SU-DHL-6 (cell line): ENCODE results near the gene CAPSL.
"Not testable (repeated sequence)": the region's sequence is repeated elsewhere in the genome, so short reads cannot be mapped to it uniquely, and the experiment has no call there.

Experiments
- H2AFZ ChIP-seq: fragments of 200-600 bp; sonication (generic); 2 replicates; pipeline ENCODE4 v1.6.1; 2014; ENCODE audit warnings: low read depth, mild to moderate bottlenecking, moderate library complexity, mixed read lengths, antibody characterized with exemption, low read length; ENCODE audit not compliant: severe bottlenecking
- H3F3A ChIP-seq: fragments of 200-600 bp; shearing (Covaris generic); 2 replicates; pipeline ENCODE4 v1.6.0; 2016; ENCODE audit warnings: antibody characterized with exemption, mild to moderate bottlenecking; ENCODE audit not compliant: insufficient read depth
- H3K27ac ChIP-seq: fragments of 200-600 bp; sonication (generic); 2 replicates; pipeline ENCODE4 v1.5.1; 2016; ENCODE audit warnings: low read depth, mild to moderate bottlenecking, low read length, moderate library complexity, mixed read lengths
- H3K27me3 ChIP-seq: fragments of 200-600 bp; sonication (generic), shearing (Covaris generic); 2 replicates; pipeline ENCODE4 v1.6.0; 2014; ENCODE audit warnings: mild to moderate bottlenecking, low read length
- H3K36me3 ChIP-seq: fragments of 200-600 bp; sonication (generic); 2 replicates; pipeline ENCODE4 v1.6.1; 2014; ENCODE audit warnings: mild to moderate bottlenecking, low read length, mixed read lengths
- H3K4me2 ChIP-seq: fragments of 300-600, 200-600 bp; shearing (Covaris generic), sonication (generic); 2 replicates; pipeline ENCODE4 v1.6.0; 2014; ENCODE audit warnings: low read length, low read depth, mild to moderate bottlenecking; ENCODE audit not compliant: poor library complexity, severe bottlenecking
- H3K4me3 ChIP-seq: fragments of 200-600 bp; sonication (generic); 2 replicates; pipeline ENCODE4 v1.5.1; 2014; ENCODE audit warnings: antibody characterized with exemption, low read length, mild to moderate bottlenecking, mixed read lengths; ENCODE audit not compliant: insufficient read depth, poor library complexity, severe bottlenecking
- H3K79me2 ChIP-seq: fragments of 200-600 bp; sonication (generic); 2 replicates; pipeline ENCODE4 v1.6.1; 2014; ENCODE audit warnings: mild to moderate bottlenecking, low read length, moderate library complexity; ENCODE audit not compliant: insufficient read depth
- H3K9ac ChIP-seq: fragments of 200-600 bp; sonication (generic); 2 replicates; pipeline ENCODE4 v1.7.0; 2014; ENCODE audit warnings: mild to moderate bottlenecking, low read length
- H3K9me2 ChIP-seq: fragments of 200-600 bp; sonication (generic); replicated peaks from 2 replicates; pipeline ENCODE4 v1.6.1; 2014; ENCODE audit warnings: low read length; ENCODE audit not compliant: insufficient read depth
- H3K9me3 ChIP-seq: fragments of 200-600 bp; sonication (generic); 2 replicates; pipeline ENCODE4 v1.6.1; 2014; ENCODE audit warnings: low read length, mixed read lengths; ENCODE audit not compliant: insufficient read depth
- H4K20me1 ChIP-seq: fragments of 200-600 bp; sonication (generic); 2 replicates; pipeline ENCODE4 v1.6.1; 2014; ENCODE audit warnings: low read depth, mild to moderate bottlenecking, antibody characterized with exemption, low read length, moderate library complexity, mixed read lengths
- CTCF ChIP-seq: fragments of 200-600 bp; sonication (generic); IDR thresholded peaks from one replicate; pipeline ENCODE4 v1.5.1; 2017; ENCODE audit warnings: antibody characterized with exemption, mild to moderate bottlenecking, low read length, moderate library complexity; ENCODE audit not compliant: insufficient read depth, poor library complexity, severe bottlenecking
- EZH2phosphoT487 ChIP-seq: fragments of 200-600 bp; sonication (generic), shearing (Covaris generic); conservative IDR thresholded peaks from 2 replicates; pipeline ENCODE4 v1.6.1; 2018; ENCODE audit warnings: mild to moderate bottlenecking, antibody characterized with exemption, low read length, moderate library complexity, mixed read lengths

CAPSL gene

GRCh38 chr5:35938568-35939227, at the start of gene CAPSL:
Gene CAPSL, minus strand, starts transcription at chr5:35938622. Its CDS starts 17,502 bp downstream, at chr5:35921120.
- H3K27me3 ChIP-seq: no peaks in the 10 kb centered on the region
- no peaks in the 10 kb centered on the region for H3F3A ChIP-seq
- no peaks in the 10 kb centered on the region for H4K20me1 ChIP-seq
- no peak within 1 kb of the TSS for H2AFZ ChIP-seq
- no peaks in the 10 kb centered on the region for H3K9me2 ChIP-seq
- H3K9me3 ChIP-seq: no peaks in the 10 kb centered on the region
- TF ChIP-seq EZH2phosphoT487 (no peak), CTCF (no peak)
- no peaks in the 10 kb centered on the region for H3K36me3 ChIP-seq
- no peak within 1 kb of the TSS for H3K9ac ChIP-seq
- H3K27ac ChIP-seq: no peak within 1 kb of the TSS
- H3K4me2 ChIP-seq: no peak within 1 kb of the TSS
- H3K4me3 ChIP-seq: no peak within 1 kb of the TSS
- H3K79me2 ChIP-seq: no peaks in the 10 kb centered on the region

GRCh38 chr5:35987776-35988175, 49.4 kb upstream of the CAPSL start:
- Histone ChIP-seq H3K4me2 (no peak overlapping the region), H3K27me3 (no peaks in the 10 kb centered on the region), H3K4me3 (no peak overlapping the region), H3K36me3 (no peaks in the 10 kb centered on the region), H2AFZ (no peak overlapping the region), H4K20me1 (no peaks in the 10 kb centered on the region), H3K9me3 (0 out of 2 replicates have a peak, but pooled peaks cover 3% of the 10 kb centered on the region), H3K9ac (no peak overlapping the region), H3K79me2 (no peaks in the 10 kb centered on the region), H3K9me2 (no peaks in the 10 kb centered on the region), H3K27ac (no peak overlapping the region), H3F3A (no peaks in the 10 kb centered on the region)
- TF ChIP-seq EZH2phosphoT487 (no peak), CTCF (no peak)

GRCh38 chr5:35979715-35980114, 41.3 kb upstream of the CAPSL start:
- TF ChIP-seq CTCF (no peak), EZH2phosphoT487 (no peak)
- H3K9me3 ChIP-seq: peaks cover 8% of the 10 kb centered on the region; the same call in 1 of the 2 replicates

GRCh38 chr5:35976859-35977258, 38.4 kb upstream of the CAPSL start:
- not testable (repeated sequence) for H2AFZ ChIP-seq, H4K20me1 ChIP-seq, H3K4me2 ChIP-seq, H3K36me3 ChIP-seq, H3F3A ChIP-seq, H3K9me3 ChIP-seq, H3K4me3 ChIP-seq, H3K9ac ChIP-seq, H3K27me3 ChIP-seq, H3K9me2 ChIP-seq, H3K27ac ChIP-seq, H3K79me2 ChIP-seq

More at GRCh38 chr5:35979715-35980114, 41.3 kb upstream of the CAPSL start:
- Histone ChIP-seq H3K27me3 (no peaks in the 10 kb centered on the region), H3K4me3 (no peak overlapping the region), H3K9ac (no peak overlapping the region), H2AFZ (no peak overlapping the region), H3K27ac (no peak overlapping the region), H3K9me2 (no peaks in the 10 kb centered on the region), H3K36me3 (no peaks in the 10 kb centered on the region), H3K79me2 (no peaks in the 10 kb centered on the region), H3K4me2 (no peak overlapping the region), H3F3A (no peaks in the 10 kb centered on the region), H4K20me1 (no peaks in the 10 kb centered on the region)
